NOMO-1 treated with dmso at 0.1 percent for 144 hours (cell line): ENCODE data around the gene RASA2.

Experiments used
- DNase-seq: peaks from one replicate; lab custom pipeline; 2025; ENCODE audit not compliant: unreplicated experiment; lab: John Stamatoyannopoulos, UW

The RASA2 gene

DNA sequence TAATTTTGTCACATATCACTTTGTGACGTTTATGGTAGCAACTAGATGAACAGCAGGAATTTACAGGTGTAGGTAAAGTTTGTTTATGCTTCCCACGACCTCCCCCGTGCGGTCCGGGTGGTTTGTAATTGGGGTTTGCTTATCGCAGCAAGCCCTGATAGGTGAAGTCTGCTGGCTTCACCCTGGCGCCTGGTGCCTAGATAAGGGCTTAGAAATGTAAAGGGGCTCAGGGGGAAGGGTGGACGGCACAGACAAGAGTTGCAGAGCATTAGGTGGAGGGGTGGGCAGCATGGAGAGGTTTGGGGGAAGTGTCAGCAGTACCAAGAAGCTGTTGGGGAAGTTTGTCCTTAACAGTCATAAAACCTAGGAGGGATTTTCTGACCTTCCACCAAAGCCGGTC lies 143.1 kb downstream of the RASA2 start:
- no peak for DNase-seq

DNA sequence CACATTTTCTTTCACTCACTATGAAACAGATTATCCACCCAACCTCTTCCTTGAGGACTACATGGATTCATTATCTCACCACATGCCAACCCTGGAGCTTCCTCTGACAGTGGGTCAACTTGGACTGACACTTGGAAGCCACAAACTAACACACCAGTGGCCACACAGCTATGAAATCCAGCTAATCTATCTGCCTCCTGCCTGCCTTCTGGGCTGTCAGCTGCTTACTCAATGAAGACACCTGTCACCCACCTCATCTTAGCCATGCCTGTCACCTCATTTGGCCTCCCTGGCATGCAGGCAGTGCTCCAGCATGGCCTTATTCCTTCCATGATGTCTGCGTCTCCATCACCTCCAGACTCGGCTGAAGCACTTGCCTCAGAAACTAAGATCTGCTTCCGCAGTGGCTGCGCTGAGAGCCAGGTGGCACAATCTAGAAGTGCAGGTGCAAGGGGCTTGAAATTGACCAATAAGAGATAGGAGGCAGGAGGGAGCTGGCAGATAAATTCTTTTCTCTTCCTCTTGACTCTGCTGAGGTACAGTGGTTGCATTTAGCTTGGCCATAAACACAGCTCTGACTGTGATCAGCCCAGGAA lies 146.1 kb downstream of the RASA2 start:
- DNase-seq: no peak

- DNase-seq: peak; percentile 22
These were observed 155.4 kb downstream of the RASA2 start for GRCh38 chr3:141642215-141642614.

DNA sequence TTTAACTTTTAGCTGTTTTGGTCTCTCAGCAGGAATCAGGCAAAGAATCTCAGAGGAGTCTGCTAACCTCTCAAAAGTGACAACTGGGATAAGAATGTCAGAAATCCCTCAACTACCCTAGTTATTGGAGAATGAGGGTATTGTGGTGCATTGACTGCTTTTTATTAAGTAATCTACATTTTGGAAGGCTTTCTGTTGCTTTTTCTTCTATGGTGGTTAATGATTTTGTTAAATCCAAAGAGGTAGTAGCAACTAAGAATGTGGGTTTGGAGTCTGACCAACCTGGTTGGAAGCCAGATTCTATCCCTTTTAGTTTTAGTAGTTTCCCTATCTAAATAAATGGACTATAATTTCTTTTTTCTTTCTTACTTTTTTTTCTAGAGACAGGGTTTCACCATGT lies 156.6 kb downstream of the RASA2 start:
- no peak for DNase-seq

DNA sequence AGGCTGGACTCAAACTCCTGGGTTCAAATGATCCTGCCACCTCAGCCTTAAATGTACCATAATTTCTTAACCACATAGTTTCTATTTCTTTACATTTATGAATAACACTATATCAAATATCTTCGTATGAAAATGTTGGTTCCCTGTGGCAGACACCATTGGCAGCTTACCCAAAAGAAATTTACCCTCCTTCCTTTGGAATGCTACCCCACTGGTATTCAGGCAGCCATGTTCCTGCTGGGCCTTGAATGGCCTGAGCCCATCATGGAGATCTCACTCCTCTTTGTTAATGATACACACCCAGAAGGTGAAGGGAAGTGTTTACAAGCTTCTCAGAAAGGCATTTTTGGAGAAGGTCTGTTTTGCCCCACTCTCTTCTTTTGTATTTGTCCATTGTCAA lies 157.0 kb downstream of the RASA2 start:
- DNase-seq: no peak

GRCh38 chr3:141644931-141645330 lies 158.1 kb downstream of the RASA2 start:
- peak; percentile 72 for DNase-seq

DNA sequence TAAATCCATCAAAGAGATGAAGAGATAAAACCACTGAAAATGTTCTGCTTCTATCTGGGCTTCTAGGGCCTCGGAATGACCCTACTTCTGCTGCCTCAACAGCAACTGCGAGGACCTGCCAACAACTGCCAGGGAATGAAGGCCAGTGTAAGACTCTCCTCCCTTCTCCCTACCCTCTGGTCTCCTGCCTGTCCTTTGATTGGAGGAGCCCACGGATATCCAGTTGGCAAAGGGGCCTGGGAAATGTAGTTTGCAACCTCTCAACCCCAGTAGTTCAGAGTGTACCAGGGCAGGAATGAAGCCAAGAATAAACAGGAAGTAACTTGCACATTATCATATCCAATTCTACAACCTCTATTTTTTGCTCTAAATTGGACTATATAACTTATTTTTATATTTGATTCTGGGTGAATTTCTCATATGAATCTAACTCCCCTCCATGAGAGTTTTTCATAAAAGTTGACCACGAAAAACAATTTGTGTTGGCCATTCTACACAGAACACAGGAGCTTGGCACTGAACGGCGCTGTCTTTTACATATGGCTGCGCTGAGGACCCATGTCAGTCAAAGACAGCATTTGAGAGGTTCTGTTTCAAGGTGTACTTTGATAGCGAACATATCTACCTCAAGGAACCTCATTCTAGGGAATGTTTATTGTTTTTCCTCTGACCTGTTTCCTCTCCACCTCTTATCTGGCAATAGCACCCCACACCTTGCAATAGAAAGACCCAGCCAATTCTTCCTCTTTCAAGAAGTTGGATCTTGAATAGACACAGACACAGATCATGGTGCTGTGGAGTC lies 160.1 kb downstream of the RASA2 start:
- peak; percentile 42 for DNase-seq

DNA sequence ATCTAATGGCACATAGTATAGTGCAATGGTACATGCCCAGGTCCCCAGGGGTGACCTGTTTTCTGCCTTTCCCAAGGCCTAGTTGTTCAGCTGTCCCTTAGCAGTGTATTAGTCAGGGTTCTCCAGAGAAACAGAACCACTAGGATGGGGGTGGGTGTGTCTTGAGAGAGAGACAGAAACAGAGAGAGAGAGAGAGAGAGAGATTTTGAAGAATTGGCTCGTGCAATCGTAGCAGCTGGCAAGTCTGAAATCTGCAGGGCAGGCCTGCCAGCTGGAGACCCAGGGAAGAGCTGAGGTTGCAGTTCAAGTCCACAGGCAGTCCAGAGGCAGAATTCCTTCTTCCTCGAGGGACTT lies 160.7 kb downstream of the RASA2 start:
- no peak for DNase-seq

DNA sequence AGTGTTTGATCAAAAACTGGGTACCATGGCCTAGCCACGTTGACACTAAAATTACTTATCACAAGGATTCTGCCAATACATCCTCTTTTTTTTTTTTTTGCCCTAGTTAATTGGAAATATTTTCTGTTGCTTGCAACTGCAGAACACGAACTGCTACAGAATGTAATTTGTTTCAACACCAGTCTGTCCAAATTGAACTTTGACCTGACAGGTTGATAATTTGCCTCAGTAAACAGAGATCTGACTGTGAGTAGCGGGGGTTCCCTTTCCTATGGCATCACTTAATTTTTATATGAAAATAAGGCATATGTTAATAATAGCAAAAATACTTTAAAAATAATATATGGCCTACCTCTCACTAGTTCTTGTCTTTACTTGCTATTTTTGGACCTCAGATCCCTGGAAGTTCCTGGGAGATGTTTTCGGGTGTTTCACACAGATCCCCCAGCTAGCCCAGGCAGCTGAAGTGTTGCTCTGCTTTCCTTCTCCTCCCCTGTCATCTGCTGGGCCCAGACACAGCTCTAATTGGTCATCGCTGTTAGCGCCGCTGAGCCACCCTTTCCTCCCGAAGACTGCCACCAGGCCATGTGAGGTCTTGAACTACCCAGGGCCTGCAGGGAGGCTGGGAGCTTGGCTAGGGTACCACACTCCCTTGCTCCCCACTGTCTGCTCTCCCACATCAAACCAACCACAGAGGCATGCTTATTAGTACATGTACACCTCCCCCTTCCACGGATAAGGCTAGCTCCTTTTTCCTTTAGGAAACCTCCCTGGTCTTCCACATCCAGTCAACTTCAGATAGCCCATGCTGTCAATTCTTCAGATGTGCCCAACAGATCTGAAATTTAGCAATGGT lies 161.5 kb downstream of the RASA2 start:
- DNase-seq: no peak

DNA sequence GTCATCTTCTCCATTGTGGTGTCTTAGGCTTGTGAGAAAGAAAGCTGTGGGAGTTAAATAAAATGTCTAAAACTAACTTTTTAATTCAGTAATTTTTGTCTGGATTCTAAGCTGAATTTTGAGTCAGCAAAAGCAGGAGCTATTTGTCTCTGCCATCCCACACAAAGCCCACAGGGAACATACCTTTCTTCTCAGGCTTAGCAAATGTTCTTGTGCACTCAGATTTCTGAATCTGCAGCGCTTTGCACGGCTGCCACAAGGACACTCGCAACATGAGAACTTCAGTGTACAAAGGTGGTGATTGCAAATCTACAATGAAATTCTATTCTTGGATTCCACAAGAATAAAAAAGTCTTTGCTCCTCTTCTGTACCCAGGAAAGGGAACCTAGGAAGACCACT lies 163.0 kb downstream of the RASA2 start:
- no peak for DNase-seq

- DNase-seq: no peak
These were observed 164.0 kb downstream of the RASA2 start for GRCh38 chr3:141650783-141651182.

DNA sequence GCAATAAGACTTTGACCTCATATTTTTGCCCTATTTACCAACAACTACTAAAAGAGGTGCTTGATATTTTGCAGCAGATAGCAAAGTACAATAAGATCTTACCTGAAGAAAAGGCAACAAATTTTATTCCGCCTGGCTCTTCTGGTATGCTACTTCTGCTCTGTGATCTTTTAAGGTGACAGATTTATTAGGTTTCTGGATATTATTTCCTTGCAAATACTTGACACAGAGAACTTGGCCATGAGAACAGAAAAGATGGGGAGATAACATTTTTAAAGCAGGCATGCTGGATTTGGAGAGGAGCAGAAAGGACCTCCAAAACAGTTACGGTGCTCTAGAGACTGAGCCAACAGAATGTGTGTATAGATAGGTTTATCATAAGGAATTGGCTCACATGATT lies 164.6 kb downstream of the RASA2 start:
- DNase-seq: no peak

DNA sequence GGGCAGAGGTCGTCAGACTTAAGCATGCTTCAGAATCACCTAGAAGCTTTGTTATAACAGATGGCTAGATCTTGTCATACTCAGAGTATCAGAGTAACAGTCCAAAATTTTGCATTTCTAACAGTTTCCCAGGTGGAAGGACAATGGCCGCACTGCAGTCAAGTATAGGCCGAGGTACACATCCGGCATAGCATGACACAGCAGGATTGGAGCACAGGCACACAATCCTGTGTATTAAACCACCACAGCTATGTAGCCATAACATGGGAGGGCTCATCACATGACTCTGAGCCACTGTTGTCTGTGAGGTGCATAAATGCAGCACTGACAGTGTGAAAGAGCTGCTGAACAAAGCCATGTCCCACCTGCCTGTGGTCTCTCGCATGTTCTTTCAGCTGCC lies 165.5 kb downstream of the RASA2 start:
- no peak for DNase-seq

DNA sequence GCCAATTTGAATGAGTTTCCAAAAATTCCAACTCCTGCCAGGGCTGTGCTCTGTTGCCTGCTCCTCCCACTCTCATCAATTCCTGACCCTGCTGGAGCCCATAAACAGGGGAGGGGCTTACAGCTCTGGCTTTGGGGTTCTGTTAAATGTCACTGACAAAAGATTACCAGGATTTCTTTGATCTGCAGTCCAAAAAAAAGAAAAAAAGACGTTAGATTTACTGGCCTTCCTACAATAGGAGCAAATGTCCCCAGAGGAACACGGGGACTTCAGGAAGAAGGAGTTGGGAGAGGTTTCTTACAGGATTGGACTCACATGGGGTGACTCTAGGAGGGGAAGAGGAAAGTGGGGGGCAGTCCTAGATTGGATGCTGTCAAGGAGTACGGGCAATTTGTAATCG lies 167.0 kb downstream of the RASA2 start:
- DNase-seq: no peak

GRCh38 chr3:141655801-141656200 lies 169.0 kb downstream of the RASA2 start:
- no peak for DNase-seq

DNA sequence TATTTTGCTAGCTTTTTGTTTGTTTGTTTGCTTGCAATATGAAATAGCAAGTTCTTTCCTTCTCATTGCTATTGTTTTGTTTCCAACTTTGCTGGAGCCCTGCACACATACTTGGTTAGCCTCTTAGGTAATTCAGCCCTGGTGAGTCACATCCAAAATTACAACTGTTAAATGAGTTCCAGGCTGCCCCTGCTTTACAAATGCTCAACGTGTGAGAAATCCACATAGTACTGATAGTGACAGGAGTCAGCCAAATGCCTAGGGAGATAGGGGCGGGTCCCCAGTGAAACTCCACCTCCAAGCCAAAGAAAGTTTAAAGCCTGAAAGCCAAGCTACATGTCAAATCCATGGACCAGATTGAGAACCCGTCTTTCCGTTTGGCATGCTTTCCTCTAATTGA lies 169.9 kb downstream of the RASA2 start:
- DNase-seq: peak; percentile 64

- no peak for DNase-seq
These were observed 170.7 kb downstream of the RASA2 start for GRCh38 chr3:141657516-141657915.

DNA sequence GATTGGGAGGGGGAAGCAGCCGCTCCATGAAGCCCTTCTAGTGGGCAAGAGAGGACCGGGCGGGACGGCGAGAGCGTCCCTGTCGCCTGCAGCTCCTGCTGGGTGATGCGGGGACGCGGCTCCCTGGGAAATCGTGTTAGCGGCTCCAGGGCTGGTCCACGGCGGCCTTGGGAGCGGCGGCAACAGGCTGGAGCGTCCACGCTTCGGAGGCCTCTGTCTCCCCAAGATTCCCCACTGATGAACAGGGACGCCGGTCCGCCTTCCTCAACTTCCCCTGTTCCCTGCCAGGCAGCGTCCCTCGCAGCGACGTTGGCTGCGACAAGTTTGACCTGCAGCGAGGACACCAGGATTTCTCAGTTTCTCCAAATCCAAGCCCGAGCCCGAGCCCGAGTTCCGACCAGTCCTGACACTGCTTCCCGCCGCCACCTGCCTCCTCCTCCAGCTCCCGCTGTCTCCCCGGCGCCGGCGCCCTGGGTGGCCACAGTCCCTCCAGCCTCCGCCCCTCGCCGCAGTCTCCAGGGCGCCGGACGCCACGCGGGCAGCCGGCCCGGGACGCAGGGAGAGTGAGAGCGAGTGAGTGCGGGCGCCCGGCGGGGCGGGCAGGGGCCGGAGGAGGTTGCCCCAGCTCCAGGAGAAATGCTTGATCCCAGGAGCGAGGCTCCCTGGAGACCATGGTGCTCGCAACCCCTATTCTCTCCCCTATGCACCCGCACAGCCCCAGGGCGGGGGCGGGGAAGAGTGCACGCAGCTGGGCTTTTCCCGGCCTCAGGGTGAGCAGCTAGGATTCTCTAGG lies 173.2 kb downstream of the RASA2 start:
- no peak for DNase-seq

DNA sequence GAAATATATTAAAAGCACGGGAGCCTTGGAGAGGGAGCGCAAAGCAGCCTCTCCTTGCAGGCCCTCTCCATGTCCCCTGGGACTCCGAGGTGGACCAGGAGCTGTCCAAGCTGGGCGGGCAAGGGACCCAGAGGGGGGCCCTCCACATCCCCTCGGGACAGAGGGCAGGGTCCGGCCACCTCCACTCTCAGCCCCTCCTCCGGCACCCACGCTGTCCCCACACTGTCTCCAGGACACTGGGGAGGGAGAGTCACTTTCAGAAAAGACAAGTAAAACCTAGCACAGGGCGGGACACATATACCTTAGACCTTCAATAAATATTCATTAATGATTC lies 173.8 kb downstream of the RASA2 start:
- DNase-seq: no peak

- no peak for DNase-seq
These were observed 174.7 kb downstream of the RASA2 start for GRCh38 chr3:141661229-141662196.
